HepG2 (cell line): ENCODE measurements around the gene ABCA8.

Experiments used
- CBX5 ChIP-seq: sonication (generic); formaldehyde crosslinking; IDR thresholded peaks from 2 replicates; pipeline ENCODE4 v1.4.0; 2020; ENCODE audit warnings: missing genetic modification reagents, borderline replicate concordance
- ELF1 ChIP-seq: sonication (generic); formaldehyde crosslinking; IDR thresholded peaks from 2 replicates; pipeline ENCODE4 v1.4.0; 2020; ENCODE audit warnings: missing genetic modification reagents
- EZH2 ChIP-seq: conservative IDR thresholded peaks from 2 replicates; pipeline ENCODE4 v1.6.1; 2012; ENCODE audit warnings: mild to moderate bottlenecking, low read depth, low read length, moderate library complexity
- HOXA7 ChIP-seq: sonication (generic); formaldehyde crosslinking; IDR thresholded peaks from 2 replicates; pipeline ENCODE4 v1.8.1; 2022; ENCODE audit warnings: mild to moderate bottlenecking, missing genetic modification reagents, moderate library complexity
- JUND ChIP-seq: sonication (generic); formaldehyde crosslinking; IDR thresholded peaks from 2 replicates; pipeline ENCODE4 v1.8.0; 2022; ENCODE audit warnings: mild to moderate bottlenecking, missing genetic modification reagents
- NR3C1 ChIP-seq: sonication (generic); formaldehyde crosslinking; IDR thresholded peaks from 2 replicates; pipeline ENCODE4 v1.4.0; 2020; ENCODE audit warnings: missing genetic modification reagents
- POLR2A ChIP-seq, 2 experiments: IDR thresholded peaks; 2 replicates each; pipeline ENCODE4 v1.6.1; 2011; ENCODE audit warnings: low read depth in 2 of 2, low read length in 2 of 2, mild to moderate bottlenecking in 1 of 2, moderate library complexity in 1 of 2; ENCODE audit not compliant: insufficient read depth in 1 of 2
- RBAK ChIP-seq: sonication (generic); formaldehyde crosslinking; IDR thresholded peaks from 2 replicates; pipeline ENCODE4 v1.5.1; 2020; ENCODE audit warnings: mild to moderate bottlenecking, missing genetic modification reagents
- ZKSCAN1 ChIP-seq: fragments of 150-350 bp; IDR thresholded peaks from 2 replicates; pipeline ENCODE4 v1.6.1; 2014; ENCODE audit warnings: low read length
- TF ChIP-seq, protein P1 (sequence below), 2 experiments: IDR thresholded peaks; 2 replicates each; pipeline ENCODE4 v1.6.1; 2011 to 2012; ENCODE audit warnings: low read length in 2 of 2, borderline replicate concordance in 1 of 2, low read depth in 1 of 2, mild to moderate bottlenecking in 1 of 2, moderate library complexity in 1 of 2
- TF ChIP-seq, protein P2 (sequence below): sonication (generic); formaldehyde crosslinking; IDR thresholded peaks from 2 replicates; pipeline ENCODE4 v1.5.0; 2020; ENCODE audit warnings: mild to moderate bottlenecking, missing genetic modification reagents, moderate library complexity
- TF ChIP-seq, protein P3 (sequence below): sonication (generic); formaldehyde crosslinking; IDR thresholded peaks from 2 replicates; pipeline ENCODE4 v1.9.0; 2021; ENCODE audit warnings: missing genetic modification reagents, borderline replicate concordance

DNA sequence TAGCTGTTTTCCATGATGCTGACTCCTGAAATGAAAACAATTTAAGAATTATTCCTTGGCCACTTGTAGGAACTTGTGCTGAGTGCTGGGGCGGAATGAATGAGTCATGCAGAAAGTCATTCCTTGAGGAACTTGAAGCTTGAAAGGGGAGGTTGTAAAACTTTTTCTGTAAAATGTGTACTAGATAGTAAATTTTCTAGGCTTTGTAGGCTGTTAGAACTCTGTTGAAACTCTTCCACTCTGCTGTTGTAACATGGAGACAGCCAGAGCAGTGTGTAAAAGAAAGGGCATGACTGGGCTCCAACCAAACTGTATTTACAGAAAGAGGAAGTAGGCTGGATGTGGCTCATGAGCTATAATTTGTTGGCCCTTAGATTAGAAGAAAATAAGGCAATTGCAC lies 46.1 kb downstream of the ABCA8 start:
- TF ChIP-seq, protein P1, sequence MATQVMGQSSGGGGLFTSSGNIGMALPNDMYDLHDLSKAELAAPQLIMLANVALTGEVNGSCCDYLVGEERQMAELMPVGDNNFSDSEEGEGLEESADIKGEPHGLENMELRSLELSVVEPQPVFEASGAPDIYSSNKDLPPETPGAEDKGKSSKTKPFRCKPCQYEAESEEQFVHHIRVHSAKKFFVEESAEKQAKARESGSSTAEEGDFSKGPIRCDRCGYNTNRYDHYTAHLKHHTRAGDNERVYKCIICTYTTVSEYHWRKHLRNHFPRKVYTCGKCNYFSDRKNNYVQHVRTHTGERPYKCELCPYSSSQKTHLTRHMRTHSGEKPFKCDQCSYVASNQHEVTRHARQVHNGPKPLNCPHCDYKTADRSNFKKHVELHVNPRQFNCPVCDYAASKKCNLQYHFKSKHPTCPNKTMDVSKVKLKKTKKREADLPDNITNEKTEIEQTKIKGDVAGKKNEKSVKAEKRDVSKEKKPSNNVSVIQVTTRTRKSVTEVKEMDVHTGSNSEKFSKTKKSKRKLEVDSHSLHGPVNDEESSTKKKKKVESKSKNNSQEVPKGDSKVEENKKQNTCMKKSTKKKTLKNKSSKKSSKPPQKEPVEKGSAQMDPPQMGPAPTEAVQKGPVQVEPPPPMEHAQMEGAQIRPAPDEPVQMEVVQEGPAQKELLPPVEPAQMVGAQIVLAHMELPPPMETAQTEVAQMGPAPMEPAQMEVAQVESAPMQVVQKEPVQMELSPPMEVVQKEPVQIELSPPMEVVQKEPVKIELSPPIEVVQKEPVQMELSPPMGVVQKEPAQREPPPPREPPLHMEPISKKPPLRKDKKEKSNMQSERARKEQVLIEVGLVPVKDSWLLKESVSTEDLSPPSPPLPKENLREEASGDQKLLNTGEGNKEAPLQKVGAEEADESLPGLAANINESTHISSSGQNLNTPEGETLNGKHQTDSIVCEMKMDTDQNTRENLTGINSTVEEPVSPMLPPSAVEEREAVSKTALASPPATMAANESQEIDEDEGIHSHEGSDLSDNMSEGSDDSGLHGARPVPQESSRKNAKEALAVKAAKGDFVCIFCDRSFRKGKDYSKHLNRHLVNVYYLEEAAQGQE (IDR thresholded peaks at IDR 0.05; ENCODE audit: borderline replicate concordance in 1 of 2, low read depth in 1 of 2, low read length in 2 of 2), result no peak
- no peak for TF ChIP-seq ZKSCAN1
- no peak for TF ChIP-seq CBX5 (CRISPR knock-in tag)
- no peak for TF ChIP-seq NR3C1
- no peak for TF ChIP-seq ELF1 (CRISPR knock-in tag)
- no peak for TF ChIP-seq RBAK (CRISPR knock-in tag)
- TF ChIP-seq, protein P2, sequence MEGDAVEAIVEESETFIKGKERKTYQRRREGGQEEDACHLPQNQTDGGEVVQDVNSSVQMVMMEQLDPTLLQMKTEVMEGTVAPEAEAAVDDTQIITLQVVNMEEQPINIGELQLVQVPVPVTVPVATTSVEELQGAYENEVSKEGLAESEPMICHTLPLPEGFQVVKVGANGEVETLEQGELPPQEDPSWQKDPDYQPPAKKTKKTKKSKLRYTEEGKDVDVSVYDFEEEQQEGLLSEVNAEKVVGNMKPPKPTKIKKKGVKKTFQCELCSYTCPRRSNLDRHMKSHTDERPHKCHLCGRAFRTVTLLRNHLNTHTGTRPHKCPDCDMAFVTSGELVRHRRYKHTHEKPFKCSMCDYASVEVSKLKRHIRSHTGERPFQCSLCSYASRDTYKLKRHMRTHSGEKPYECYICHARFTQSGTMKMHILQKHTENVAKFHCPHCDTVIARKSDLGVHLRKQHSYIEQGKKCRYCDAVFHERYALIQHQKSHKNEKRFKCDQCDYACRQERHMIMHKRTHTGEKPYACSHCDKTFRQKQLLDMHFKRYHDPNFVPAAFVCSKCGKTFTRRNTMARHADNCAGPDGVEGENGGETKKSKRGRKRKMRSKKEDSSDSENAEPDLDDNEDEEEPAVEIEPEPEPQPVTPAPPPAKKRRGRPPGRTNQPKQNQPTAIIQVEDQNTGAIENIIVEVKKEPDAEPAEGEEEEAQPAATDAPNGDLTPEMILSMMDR (CRISPR knock-in tag), result no peak
- TF ChIP-seq POLR2A (IDR thresholded peaks at IDR 0.05; ENCODE audit: insufficient read depth in 1 of 2, low read depth in 2 of 2, low read length in 2 of 2), result no peak
- TF ChIP-seq EZH2, result no peak
- TF ChIP-seq, protein P3, sequence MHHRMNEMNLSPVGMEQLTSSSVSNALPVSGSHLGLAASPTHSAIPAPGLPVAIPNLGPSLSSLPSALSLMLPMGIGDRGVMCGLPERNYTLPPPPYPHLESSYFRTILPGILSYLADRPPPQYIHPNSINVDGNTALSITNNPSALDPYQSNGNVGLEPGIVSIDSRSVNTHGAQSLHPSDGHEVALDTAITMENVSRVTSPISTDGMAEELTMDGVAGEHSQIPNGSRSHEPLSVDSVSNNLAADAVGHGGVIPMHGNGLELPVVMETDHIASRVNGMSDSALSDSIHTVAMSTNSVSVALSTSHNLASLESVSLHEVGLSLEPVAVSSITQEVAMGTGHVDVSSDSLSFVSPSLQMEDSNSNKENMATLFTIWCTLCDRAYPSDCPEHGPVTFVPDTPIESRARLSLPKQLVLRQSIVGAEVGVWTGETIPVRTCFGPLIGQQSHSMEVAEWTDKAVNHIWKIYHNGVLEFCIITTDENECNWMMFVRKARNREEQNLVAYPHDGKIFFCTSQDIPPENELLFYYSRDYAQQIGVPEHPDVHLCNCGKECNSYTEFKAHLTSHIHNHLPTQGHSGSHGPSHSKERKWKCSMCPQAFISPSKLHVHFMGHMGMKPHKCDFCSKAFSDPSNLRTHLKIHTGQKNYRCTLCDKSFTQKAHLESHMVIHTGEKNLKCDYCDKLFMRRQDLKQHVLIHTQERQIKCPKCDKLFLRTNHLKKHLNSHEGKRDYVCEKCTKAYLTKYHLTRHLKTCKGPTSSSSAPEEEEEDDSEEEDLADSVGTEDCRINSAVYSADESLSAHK (CRISPR knock-in tag), result no peak
- TF ChIP-seq JUND (CRISPR knock-in tag), result no peak
- TF ChIP-seq HOXA7 (CRISPR knock-in tag), result no peak
